Calu3 (cell line): ENCODE results near the gene KRTAP10-6. TPM values are rescaled to one million over a fixed set of nuclear protein-coding genes. Genes with fewer than 3 reads are reported as not detected.

ENCODE experiments used
- BruUV-seq: library from RNA; stranded (reverse); fragments of 400-500 nt; replicated peaks from 2 replicates; lab custom pipeline; 2021; lab: Mats Ljungman, UMichigan
- CTCF ChIA-PET: fragments of 300-600 bp; sonication (Branson Sonifier 250); formaldehyde crosslinking; loops from one replicate; lab custom pipeline; 2022; ENCODE audit warnings: antibody characterized with exemption; lab: Charles Lee
- DNase-seq: peaks from one replicate; pipeline ENCODE4 v3.0.0; 2022
- H3K27ac Mint-ChIP-seq: one replicate; pipeline ENCODE4 v1.8.0; 2022; ENCODE audit warnings: mixed read lengths; ENCODE audit not compliant: unreplicated experiment
- H3K27me3 Mint-ChIP-seq: one replicate; pipeline ENCODE4 v1.8.0; 2022; ENCODE audit warnings: mixed read lengths; ENCODE audit not compliant: unreplicated experiment
- H3K36me3 Mint-ChIP-seq: one replicate; pipeline ENCODE4 v1.8.0; 2022; ENCODE audit warnings: mild to moderate bottlenecking, moderate library complexity, mixed read lengths; ENCODE audit not compliant: insufficient read depth, unreplicated experiment
- H3K4me1 Mint-ChIP-seq: one replicate; pipeline ENCODE4 v1.8.0; 2022; ENCODE audit warnings: mild to moderate bottlenecking, low read depth, mixed read lengths; ENCODE audit not compliant: unreplicated experiment
- H3K4me3 Mint-ChIP-seq: one replicate; pipeline ENCODE4 v1.8.0; 2022; ENCODE audit warnings: mild to moderate bottlenecking, low read depth, moderate library complexity, mixed read lengths; ENCODE audit not compliant: unreplicated experiment
- H3K9me3 Mint-ChIP-seq: one replicate; pipeline ENCODE4 v1.8.0; 2022; ENCODE audit warnings: low read depth, mixed read lengths; ENCODE audit not compliant: unreplicated experiment
- intact Hi-C: fragments of 100-400 bp; cut with micrococcal nuclease; formaldehyde crosslinking; loops from one replicate; pipeline ENCODE4 v1.10.0; 2022; ENCODE audit not compliant: unreplicated experiment
- total RNA-seq: library from RNA; stranded (reverse); gene quantifications from 2 replicates; pipeline ENCODE4 v1.2.3, GENCODE V29; 2022
- TF ChIP-seq, protein P1 (sequence below): fragments of 200-600 bp; IDR thresholded peaks from one replicate; pipeline ENCODE4 v1.8.0; 2022; ENCODE audit warnings: antibody characterized with exemption; ENCODE audit not compliant: unreplicated experiment

Gene KRTAP10-6
- total RNA-seq, 1 experiment from 2014 or later, result not detected

DNA sequence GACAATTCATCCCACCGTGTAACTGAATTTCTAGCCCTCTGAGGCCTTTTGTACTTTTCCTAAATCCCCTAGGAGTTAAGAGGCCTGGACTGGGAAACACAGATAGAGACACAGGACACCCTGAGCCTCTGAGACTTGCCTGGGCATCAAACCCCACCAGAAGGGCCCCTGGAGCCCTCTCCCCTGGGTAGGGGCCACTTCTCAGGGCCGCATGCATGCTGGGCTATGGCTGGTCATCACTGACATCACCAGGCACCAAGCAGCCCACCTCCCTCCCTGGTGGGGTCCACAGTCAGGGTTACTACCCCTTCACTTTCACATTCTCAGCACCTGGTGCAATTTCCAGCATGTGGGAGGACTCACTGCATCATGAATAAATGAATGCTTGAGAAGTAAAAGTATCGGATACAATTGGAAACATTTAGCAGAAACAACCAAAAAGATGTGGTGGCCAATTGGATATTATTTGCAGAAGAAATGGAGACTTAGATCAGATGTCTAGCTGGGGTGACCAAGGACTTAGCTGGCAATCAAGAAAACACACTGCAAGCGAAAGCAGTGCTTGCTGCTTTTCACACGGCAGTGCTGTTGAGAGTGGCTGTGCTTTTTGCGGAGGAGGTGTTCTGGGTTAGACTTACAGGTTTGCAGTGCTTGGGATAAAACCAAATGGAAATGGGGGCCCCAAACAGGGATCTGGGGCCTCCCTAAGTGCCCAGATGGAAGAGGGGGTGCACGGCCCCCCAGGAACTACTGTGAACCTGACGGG lies 7.1 kb upstream of the KRTAP10-6 start:
- H3K36me3 Mint-ChIP-seq, result no peaks in the 10 kb centered on the region
- no TSS peak for BruUV-seq
- H3K27me3 Mint-ChIP-seq, result peaks cover 81% of the 10 kb centered on the region
- no peak for DNase-seq
- TF ChIP-seq, protein P1, sequence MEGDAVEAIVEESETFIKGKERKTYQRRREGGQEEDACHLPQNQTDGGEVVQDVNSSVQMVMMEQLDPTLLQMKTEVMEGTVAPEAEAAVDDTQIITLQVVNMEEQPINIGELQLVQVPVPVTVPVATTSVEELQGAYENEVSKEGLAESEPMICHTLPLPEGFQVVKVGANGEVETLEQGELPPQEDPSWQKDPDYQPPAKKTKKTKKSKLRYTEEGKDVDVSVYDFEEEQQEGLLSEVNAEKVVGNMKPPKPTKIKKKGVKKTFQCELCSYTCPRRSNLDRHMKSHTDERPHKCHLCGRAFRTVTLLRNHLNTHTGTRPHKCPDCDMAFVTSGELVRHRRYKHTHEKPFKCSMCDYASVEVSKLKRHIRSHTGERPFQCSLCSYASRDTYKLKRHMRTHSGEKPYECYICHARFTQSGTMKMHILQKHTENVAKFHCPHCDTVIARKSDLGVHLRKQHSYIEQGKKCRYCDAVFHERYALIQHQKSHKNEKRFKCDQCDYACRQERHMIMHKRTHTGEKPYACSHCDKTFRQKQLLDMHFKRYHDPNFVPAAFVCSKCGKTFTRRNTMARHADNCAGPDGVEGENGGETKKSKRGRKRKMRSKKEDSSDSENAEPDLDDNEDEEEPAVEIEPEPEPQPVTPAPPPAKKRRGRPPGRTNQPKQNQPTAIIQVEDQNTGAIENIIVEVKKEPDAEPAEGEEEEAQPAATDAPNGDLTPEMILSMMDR, result no peak
- no peak overlapping the region for H3K4me3 Mint-ChIP-seq
- CTCF ChIA-PET, result no interaction called here
- no peaks in the 10 kb centered on the region for H3K4me1 Mint-ChIP-seq
- H3K9me3 Mint-ChIP-seq, result no peaks in the 10 kb centered on the region
- intact Hi-C loops, result no loop called here
- no peak overlapping the region for H3K27ac Mint-ChIP-seq

DNA sequence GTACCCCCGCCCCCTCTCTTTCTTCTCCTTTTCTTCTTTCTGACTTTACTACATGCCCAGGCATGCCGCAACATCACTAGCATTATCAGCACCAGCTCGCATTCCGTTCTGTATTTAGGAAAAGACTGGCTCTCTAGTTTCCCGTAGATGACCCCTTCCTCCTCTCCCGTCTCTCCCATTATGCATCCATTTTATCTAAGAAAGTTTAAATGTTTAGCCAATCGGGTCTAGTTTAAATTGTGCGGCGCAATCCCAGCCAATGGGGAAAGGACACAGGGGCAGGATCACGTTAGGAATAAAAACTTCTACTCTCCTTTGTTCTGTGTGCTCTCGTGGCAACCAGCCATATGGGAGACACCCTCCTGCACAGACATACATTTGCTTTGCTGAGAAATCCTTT lies 5.8 kb upstream of the KRTAP10-6 start:
- intact Hi-C loops, result no loop called here
- no peak overlapping the region for H3K4me3 Mint-ChIP-seq

DNA sequence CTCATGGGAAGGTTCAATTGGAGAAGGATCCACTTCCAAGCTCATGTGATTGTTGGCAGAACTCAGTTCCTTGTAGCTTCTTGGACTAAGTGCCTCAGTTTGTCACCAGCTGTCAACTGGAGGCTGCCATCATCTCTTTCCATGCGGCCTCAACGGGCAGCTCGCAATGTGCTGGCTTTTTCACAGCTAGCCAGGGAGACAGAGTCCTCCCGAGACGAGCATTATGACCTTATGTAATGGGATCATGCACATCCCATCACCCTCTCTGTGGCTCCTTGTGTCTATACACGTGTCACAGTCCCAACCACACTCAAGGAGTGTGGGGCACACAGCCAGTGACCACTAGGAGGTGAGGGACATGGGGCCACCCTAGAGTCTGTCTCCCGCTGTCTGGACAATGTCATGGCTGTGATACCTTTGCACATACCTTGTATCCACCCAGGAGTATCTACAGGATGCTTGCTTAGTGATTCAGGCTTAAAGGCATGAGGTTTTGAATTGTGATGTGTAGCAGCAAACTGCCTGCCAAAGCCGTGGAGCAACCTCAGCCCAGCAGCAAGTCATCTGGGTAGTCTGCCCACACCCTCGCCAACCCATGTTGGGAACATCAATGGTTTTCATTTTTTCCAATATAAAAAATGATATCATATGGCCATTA lies 3.9 kb upstream of the KRTAP10-6 start:
- DNase-seq, result no peak
- intact Hi-C loops, result no loop called here
- TF ChIP-seq, protein P1, result no peak
- H3K27me3 Mint-ChIP-seq, result peaks cover 97% of the 10 kb centered on the region
- no TSS peak for BruUV-seq
- H3K36me3 Mint-ChIP-seq, result peaks cover 5% of the 10 kb centered on the region
- H3K9me3 Mint-ChIP-seq, result no peaks in the 10 kb centered on the region
- no peaks in the 10 kb centered on the region for H3K4me1 Mint-ChIP-seq
- no peak overlapping the region for H3K27ac Mint-ChIP-seq
- H3K4me3 Mint-ChIP-seq, result no peak overlapping the region
- CTCF ChIA-PET, result no interaction called here

More for the DNA sequence above, 5.8 kb upstream of the KRTAP10-6 start:
- TF ChIP-seq, protein P1, result no peak
- H3K27ac Mint-ChIP-seq, result no peak overlapping the region
- H3K9me3 Mint-ChIP-seq, result no peaks in the 10 kb centered on the region
- H3K27me3 Mint-ChIP-seq, result peaks cover 89% of the 10 kb centered on the region
- CTCF ChIA-PET, result no interaction called here
- H3K4me1 Mint-ChIP-seq, result no peaks in the 10 kb centered on the region
- no TSS peak for BruUV-seq
- DNase-seq, result no peak
- no peaks in the 10 kb centered on the region for H3K36me3 Mint-ChIP-seq

DNA sequence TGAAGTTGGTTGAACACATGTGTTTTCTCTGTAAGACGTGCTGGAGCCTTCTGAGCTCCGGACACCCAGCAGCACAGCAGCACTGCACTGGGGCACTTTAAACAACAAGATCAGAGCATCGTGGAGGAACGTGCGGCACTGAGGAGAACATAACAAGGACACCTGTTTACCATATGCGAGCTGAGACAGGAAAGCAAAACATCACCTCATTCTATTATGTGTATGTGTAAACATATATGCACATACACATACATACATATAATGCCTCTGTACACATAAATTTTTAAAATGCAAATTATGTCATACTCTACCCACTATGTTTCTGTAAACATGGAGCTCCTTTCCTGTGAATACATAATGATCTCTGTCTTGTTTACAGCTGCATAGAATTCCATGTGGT lies 3.2 kb upstream of the KRTAP10-6 start:
- H3K36me3 Mint-ChIP-seq, result peaks cover 5% of the 10 kb centered on the region
- no peak overlapping the region for H3K27ac Mint-ChIP-seq
- CTCF ChIA-PET, result no interaction called here
- H3K4me1 Mint-ChIP-seq, result no peaks in the 10 kb centered on the region
- intact Hi-C loops, result no loop called here
- BruUV-seq, result no TSS peak
- no peak overlapping the region for H3K4me3 Mint-ChIP-seq
- no peaks in the 10 kb centered on the region for H3K9me3 Mint-ChIP-seq
- TF ChIP-seq, protein P1, result no peak
- no peak for DNase-seq
- H3K27me3 Mint-ChIP-seq, result peaks cover 97% of the 10 kb centered on the region
